Measurements from ENCODE around the gene DCUN1D4.

DCUN1D4 gene

DNA sequence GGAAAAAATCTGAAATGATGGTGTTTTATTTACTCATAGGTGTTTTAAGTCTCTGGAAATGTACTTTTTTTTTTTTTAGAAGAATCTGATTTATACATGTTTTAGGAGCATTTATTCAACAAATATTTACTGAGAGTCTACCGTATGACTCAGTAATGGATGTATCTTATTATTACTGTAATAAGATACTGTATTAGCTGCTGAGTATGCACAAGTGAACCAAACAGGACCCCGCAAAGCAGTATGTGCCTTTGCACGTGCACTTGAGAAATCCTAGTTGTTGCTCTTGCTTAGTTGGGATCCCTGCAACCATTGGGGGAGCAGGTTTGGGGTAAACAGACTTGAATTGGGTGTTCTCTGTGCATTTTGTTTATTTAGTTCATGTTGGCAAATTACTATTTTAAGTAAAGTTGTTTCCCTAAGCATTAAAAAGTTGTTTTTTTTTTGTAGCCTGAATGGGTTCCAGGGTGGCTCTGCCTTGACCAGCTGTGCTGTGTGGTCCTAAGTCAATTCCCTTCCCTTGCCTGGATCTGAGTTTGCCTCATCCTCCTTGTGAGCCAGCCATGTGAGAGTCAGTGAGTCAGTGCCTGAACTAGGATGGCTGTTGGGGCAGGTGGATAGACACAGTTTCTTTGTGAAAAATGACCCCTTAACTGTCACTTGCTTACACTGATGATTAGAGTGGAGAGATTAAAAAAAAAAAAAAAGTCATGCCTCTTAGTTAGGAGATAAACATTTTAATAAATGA, 27.7 kb downstream of the DCUN1D4 start:
- no peaks in the 10 kb centered on the region for H3K9me2 ChIP-seq (replicated peaks; ENCODE audit: insufficient read depth, low read length)
- no peak overlapping the region for H2AFZ ChIP-seq (ENCODE audit: low read depth, low read length, severe bottlenecking)
- H3K27me3 ChIP-seq (ENCODE audit: low read length), result no peaks in the 10 kb centered on the region
- H3K9me3 ChIP-seq (ENCODE audit: insufficient read depth, low read length), result no peaks in the 10 kb centered on the region
- no peaks in the 10 kb centered on the region for H3K79me2 ChIP-seq (ENCODE audit: insufficient read depth, low read length)
- no peak overlapping the region for H3K4me2 ChIP-seq (ENCODE audit: low read depth, low read length, poor library complexity, severe bottlenecking)
- no peak overlapping the region for H3K9ac ChIP-seq (ENCODE audit: low read length)
- H4K20me1 ChIP-seq (ENCODE audit: low read depth, low read length), result no peaks in the 10 kb centered on the region; the same call in 1 of the 2 replicates
- H3K27ac ChIP-seq (ENCODE audit: low read depth, low read length), result no peak overlapping the region
- TF ChIP-seq, protein P1, sequence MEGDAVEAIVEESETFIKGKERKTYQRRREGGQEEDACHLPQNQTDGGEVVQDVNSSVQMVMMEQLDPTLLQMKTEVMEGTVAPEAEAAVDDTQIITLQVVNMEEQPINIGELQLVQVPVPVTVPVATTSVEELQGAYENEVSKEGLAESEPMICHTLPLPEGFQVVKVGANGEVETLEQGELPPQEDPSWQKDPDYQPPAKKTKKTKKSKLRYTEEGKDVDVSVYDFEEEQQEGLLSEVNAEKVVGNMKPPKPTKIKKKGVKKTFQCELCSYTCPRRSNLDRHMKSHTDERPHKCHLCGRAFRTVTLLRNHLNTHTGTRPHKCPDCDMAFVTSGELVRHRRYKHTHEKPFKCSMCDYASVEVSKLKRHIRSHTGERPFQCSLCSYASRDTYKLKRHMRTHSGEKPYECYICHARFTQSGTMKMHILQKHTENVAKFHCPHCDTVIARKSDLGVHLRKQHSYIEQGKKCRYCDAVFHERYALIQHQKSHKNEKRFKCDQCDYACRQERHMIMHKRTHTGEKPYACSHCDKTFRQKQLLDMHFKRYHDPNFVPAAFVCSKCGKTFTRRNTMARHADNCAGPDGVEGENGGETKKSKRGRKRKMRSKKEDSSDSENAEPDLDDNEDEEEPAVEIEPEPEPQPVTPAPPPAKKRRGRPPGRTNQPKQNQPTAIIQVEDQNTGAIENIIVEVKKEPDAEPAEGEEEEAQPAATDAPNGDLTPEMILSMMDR (IDR thresholded peaks at IDR 0.05; ENCODE audit: insufficient read depth, low read length, poor library complexity, severe bottlenecking), result no peak
- TF ChIP-seq EZH2phosphoT487 (conservative IDR thresholded peaks at IDR 0.05; ENCODE audit: low read length), result no peak
- H3K36me3 ChIP-seq (ENCODE audit: low read length), result peaks cover 42% of the 10 kb centered on the region; the same call in 1 of the 2 replicates
- no peak overlapping the region for H3K4me3 ChIP-seq (ENCODE audit: insufficient read depth, low read length, poor library complexity, severe bottlenecking)
- no peaks in the 10 kb centered on the region for H3F3A ChIP-seq (ENCODE audit: insufficient read depth)

GRCh38 chr4:51872283-51872997, 29.5 kb downstream of the DCUN1D4 start:
- Histone ChIP-seq H3K9me3 (ENCODE audit: insufficient read depth, low read length) (no peaks in the 10 kb centered on the region), H3K9ac (ENCODE audit: low read length) (no peak overlapping the region), H3K4me2 (ENCODE audit: low read depth, low read length, poor library complexity, severe bottlenecking) (no peak overlapping the region), H3K4me3 (ENCODE audit: insufficient read depth, low read length, poor library complexity, severe bottlenecking) (no peak overlapping the region), H3K27me3 (ENCODE audit: low read length) (no peaks in the 10 kb centered on the region), H3K9me2 (replicated peaks; ENCODE audit: insufficient read depth, low read length) (no peaks in the 10 kb centered on the region), H3K79me2 (ENCODE audit: insufficient read depth, low read length) (no peaks in the 10 kb centered on the region), H4K20me1 (ENCODE audit: low read depth, low read length) (no peaks in the 10 kb centered on the region; the same call in 1 of the 2 replicates), H2AFZ (ENCODE audit: low read depth, low read length, severe bottlenecking) (no peak overlapping the region), H3K36me3 (ENCODE audit: low read length) (peaks cover 40% of the 10 kb centered on the region; the same call in 1 of the 2 replicates), H3K27ac (ENCODE audit: low read depth, low read length) (no peak overlapping the region), H3F3A (ENCODE audit: insufficient read depth) (no peaks in the 10 kb centered on the region)
- TF ChIP-seq EZH2phosphoT487 (conservative IDR thresholded peaks at IDR 0.05; ENCODE audit: low read length), result no peak
- TF ChIP-seq, protein P1 (IDR thresholded peaks at IDR 0.05; ENCODE audit: insufficient read depth, low read length, poor library complexity, severe bottlenecking), result no peak

- Histone ChIP-seq H3K4me3 (ENCODE audit: insufficient read depth, low read length, poor library complexity, severe bottlenecking) (no peak overlapping the region), H3K4me2 (ENCODE audit: low read depth, low read length, poor library complexity, severe bottlenecking) (no peak overlapping the region), H3K9me3 (ENCODE audit: insufficient read depth, low read length) (no peaks in the 10 kb centered on the region), H3K36me3 (ENCODE audit: low read length) (peaks cover 39% of the 10 kb centered on the region; the same call in 1 of the 2 replicates), H3K9ac (ENCODE audit: low read length) (no peak overlapping the region), H3K27me3 (ENCODE audit: low read length) (no peaks in the 10 kb centered on the region), H3F3A (ENCODE audit: insufficient read depth) (no peaks in the 10 kb centered on the region), H4K20me1 (ENCODE audit: low read depth, low read length) (no peaks in the 10 kb centered on the region; the same call in 1 of the 2 replicates), H3K79me2 (ENCODE audit: insufficient read depth, low read length) (no peaks in the 10 kb centered on the region), H2AFZ (ENCODE audit: low read depth, low read length, severe bottlenecking) (no peak overlapping the region), H3K27ac (ENCODE audit: low read depth, low read length) (no peak overlapping the region), H3K9me2 (replicated peaks; ENCODE audit: insufficient read depth, low read length) (no peaks in the 10 kb centered on the region)
- no peak for TF ChIP-seq EZH2phosphoT487 (conservative IDR thresholded peaks at IDR 0.05; ENCODE audit: low read length)
- TF ChIP-seq, protein P1 (IDR thresholded peaks at IDR 0.05; ENCODE audit: insufficient read depth, low read length, poor library complexity, severe bottlenecking), result no peak
Observed at GRCh38 chr4:51874551-51874950, 31.6 kb downstream of the DCUN1D4 start.

Measured in SU-DHL-6 (cell line).